HCT116 (cell line): ENCODE data around the gene S1PR1.

ENCODE experiments used
- CTCF ChIP-seq, 3 experiments: fragments of 200-600 bp in 1 of 3; sonication (generic) in 1 of 3; IDR thresholded peaks in 2 of 3; conservative IDR thresholded peaks in 1 of 3; 2 replicates each; pipeline ENCODE4 v1.5.1; 2012 to 2017; ENCODE audit warnings: low read depth in 2 of 3, low read length in 2 of 3, antibody characterized with exemption in 1 of 3, borderline replicate concordance in 1 of 3, control low read depth in 1 of 3, mild to moderate bottlenecking in 1 of 3, mixed read lengths in 1 of 3, mixed run types in 1 of 3, moderate library complexity in 1 of 3; ENCODE audit not compliant: insufficient read depth in 1 of 3
- POLR2A ChIP-seq: IDR thresholded peaks from 2 replicates; pipeline ENCODE4 v1.7.0; 2011; ENCODE audit warnings: borderline replicate concordance; ENCODE audit not compliant: insufficient read depth, insufficient read length; ENCODE audit errors: extremely low read depth
- REST ChIP-seq: IDR thresholded peaks from 2 replicates; pipeline ENCODE4 v1.6.1; 2012; ENCODE audit warnings: low read depth

- no peak for TF ChIP-seq REST
- no peak for TF ChIP-seq CTCF (IDR thresholded peaks at IDR 0.05 in 2 of 3, conservative IDR thresholded peaks at IDR 0.05 in 1 of 3; ENCODE audit: borderline replicate concordance in 1 of 3, insufficient read depth in 1 of 3, low read depth in 2 of 3, low read length in 2 of 3)
- no peak for TF ChIP-seq POLR2A
These were observed 22.9 kb downstream of the S1PR1 start for GRCh38 chr1:101259744-101260148.
